Hippocampal formation (tissue), 2 donors: Measurements from ENCODE around the gene COMTD1.

Experiments used
- DNase-seq, 2 donors: peaks; one replicate each; lab custom pipeline; 2025; lab: John Stamatoyannopoulos, UW

COMTD1 gene

DNA sequence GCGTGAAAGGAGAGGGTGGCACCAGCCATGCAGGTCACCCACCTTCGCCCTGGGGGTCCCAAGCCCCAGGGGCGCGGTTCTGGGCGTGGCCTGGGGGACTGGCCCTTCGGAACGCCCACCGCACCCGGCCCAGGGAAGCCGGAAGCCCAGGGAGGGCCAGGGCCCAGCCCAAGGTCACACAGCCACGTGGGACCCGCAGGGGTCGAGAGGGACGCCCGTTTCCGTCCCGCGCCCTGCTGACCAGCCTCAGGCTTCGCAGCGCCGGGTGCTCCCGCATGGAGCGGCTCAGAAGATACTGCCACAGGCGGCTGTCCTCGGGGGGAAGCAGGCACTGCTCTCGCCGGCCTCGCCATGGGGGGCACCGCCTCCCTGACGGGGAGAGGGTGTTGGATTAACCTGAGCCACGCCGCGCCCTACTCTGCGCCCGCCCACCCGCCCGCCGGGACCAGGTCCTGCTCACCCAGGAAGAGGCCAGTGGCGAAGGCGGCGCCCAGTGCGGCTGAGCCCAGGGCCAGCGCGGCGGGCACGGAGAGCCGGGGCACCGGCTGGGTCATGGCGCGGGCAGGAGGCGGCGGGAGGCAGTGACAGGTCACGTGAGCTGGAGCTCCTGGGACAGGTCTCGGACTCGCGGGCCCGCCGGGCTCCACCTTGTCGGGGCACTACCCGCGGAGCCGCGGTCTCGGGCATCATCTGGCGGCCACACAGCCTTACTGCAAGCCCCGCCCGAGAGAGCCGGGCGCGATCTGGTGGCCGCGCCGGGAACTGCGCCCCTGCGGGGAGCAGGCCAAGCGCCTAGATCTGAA is at the start of gene COMTD1:
TSS of gene COMTD1 (minus strand) at position 583 of the 803 bp plus-strand sequence. CDS start at position 554, 29 bp downstream.
- peak; percentile 83 for DNase-seq

GRCh38 chr10:75283671-75284470 is 48.1 kb upstream of the COMTD1 start:
- DNase-seq, result peak in 1 of 2 donors; percentile 6

- DNase-seq, result no peak
Observed at GRCh38 chr10:75283078-75283670, 47.4 kb upstream of the COMTD1 start.

- DNase-seq, result no peak
Observed at GRCh38 chr10:75281974-75282373, 46.2 kb upstream of the COMTD1 start.

DNA sequence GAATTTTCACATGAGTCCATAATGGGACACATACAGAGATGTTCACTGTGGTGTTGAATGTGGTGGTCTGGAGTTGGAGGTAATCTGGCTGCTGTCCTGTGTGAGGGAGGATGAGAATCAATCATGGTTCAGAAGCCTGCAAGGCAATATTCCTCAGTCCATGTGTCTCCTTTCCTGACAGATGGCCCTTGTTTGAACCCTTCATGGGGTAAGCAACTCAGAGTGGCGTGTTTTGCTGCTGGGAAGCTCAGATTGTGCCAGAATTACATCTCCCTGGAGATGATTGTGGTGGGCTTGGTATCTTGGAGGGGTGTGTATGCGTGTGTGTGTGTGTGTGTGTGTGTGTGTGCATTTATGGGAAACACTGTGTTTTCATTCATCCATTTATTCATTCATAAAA is 44.5 kb upstream of the COMTD1 start:
- no peak for DNase-seq

DNA sequence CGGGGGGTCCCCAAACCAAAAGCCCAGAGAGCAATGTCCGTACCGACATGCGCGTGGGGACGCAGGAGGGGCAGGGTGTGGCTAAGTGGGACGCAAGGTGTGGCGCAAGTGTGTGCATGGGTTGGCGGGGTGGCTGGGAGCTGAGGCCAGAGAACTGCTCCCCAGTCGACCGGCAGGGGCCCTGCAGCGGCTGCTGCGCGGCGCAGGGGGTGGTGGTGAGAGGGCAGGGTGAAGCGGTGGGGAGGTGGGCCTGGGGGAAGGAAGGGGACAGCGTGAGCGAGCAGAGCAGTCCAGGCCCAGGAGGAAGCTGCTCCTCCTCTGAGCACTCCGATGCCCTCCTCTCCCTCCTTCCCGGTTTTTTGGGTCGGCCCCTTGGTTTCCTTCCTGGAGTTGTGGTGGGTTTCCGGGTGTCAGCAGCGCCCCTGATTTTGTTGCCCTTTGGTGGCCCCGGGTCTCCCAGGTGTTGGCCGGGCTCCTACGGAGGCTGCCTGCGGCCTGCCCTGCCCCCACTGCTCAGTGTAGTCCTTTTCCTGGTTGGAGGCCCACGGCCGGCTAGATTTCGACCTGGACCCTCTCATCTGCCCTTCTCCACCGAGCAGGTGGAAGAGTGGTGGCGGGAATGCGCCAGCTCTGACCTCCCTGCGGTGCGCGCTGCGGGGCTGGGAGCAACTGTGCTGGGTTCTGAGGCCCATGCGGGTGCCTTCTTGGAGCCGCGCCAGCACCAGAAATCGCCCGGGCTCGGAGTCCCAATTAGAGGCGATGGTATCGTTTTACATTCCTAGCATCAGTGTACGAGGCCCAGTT is 40.5 kb upstream of the COMTD1 start:
- DNase-seq, result no peak

- no peak for DNase-seq
Observed at GRCh38 chr10:75272896-75273295, 37.1 kb upstream of the COMTD1 start.

DNA sequence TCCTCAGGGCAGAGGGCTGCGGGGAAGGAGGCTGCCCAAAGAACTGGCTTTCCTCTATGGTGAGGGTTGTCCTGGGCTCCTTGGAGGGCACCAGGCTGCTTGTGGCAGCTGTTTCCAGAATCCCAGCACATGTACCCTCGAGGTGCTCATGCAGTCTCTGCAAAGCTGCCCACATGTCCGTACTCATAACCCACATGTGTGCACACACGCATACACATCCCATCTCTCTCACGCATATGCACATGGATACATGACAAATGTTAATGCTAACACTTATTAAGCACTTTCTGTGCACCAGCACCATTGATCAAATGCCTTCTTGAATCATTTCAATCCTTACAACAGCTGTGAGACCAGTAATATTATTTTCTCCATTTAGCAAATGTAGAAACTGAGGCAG is 36.3 kb upstream of the COMTD1 start:
- DNase-seq, result no peak

- DNase-seq, result no peak
Observed at GRCh38 chr10:75269605-75270004, 33.8 kb upstream of the COMTD1 start.

DNA sequence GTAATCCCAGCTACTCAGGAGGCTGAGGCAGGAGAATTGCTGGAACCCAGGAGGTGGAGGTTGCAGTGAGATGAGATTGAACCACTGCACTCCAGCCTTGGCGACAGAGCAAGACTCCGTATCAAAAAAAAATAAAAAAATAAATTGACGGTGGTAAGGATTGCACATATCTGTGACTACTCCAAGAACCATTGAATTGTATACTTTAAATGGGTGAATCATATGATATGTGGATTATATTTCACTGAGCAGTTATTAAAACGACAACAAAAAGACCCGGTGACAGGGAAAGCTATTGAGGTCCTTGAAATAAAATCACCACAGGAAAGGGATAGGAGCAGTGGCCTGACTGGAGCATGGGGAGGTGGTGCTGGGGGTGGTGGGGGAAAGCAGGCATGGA is 31.2 kb upstream of the COMTD1 start:
- DNase-seq, result no peak

- no peak for DNase-seq
Observed at GRCh38 chr10:75265856-75266255, 30.1 kb upstream of the COMTD1 start.

DNA sequence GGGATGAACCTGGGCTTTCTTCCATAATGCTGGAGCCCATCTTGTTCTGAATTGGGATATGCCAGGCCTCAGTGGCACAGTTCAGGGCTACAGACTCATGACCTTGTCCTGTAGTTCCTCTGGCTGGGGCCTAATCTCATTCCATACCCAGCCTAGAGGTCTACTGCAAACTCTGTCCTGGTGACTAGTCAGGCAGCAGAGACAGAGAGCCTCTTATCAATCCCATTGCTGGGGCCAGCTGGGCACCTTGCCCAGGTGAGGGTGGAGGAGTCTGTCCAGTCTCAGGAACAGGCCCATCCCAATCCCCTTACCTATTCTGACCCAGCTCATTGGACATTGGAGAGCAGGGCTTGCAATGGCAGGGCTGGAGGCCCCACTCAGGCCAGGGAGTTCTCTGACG is 28.0 kb upstream of the COMTD1 start:
- no peak for DNase-seq

- no peak for DNase-seq
Observed at GRCh38 chr10:75261813-75262705, 26.3 kb upstream of the COMTD1 start.

- no peak for DNase-seq
Observed at GRCh38 chr10:75260990-75261389, 25.2 kb upstream of the COMTD1 start.

DNA sequence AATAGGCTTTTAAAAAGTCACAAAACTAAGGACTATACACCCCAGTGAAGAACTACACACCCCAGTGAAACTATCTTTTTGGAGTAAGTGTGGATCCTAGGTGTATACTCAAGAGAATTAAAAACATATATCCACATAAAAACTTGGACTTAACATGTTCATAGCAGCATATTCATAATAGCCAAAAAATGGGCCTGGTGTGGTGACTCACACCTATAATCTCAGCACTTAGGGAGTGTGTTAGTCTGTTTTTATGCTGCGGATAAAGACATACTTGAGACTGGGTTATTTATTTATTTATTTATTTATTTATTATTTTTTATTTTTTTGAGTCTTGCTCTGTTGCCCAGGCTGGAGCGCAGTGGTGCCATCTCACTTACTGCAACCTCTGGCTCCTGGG is 19.0 kb upstream of the COMTD1 start:
- no peak for DNase-seq

- DNase-seq, result no peak
Observed at GRCh38 chr10:75253281-75254220, 17.8 kb upstream of the COMTD1 start.

DNA sequence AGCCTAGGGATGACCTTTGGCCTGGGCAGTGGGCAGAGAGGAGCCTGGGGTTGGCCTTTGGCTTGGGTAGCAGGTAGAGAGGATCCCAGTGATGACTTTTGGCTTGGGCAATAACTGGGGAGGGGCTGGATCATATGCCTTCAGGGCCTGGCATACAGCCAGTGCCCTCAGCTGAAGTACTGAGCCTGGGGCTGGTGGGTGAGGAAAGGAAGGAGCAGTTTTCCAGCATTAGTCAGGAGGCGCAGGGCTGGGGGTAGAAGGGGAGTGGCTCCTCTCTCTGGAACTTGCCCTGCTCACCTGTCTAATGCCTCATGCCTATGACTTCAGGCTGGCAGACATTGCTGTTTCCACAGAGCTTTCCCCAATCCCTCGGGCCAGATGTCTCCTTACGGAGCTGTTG is 15.2 kb upstream of the COMTD1 start:
- no peak for DNase-seq

DNA sequence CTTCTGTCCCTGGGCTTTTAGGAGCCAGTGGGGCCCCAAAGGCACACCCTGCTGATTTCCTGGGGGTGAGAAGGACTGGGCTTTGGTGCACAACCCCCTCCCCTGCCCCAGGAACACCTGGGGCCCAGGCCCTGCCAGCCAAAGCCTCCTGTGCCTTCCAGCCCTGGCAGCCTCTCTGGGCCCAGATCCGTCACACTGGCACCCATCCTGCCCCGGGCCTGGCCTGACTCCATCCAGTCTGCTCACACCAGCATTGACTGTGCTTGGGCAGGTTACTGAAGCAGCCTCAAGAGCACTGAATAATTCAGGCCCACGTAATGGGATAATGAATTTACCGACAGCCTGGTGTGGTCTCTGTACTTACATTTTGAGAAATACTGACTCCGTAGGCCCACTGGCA is 12.0 kb upstream of the COMTD1 start:
- no peak for DNase-seq

GRCh38 chr10:75246506-75246905 is 10.7 kb upstream of the COMTD1 start:
- no peak for DNase-seq
